ENCODE measurements around the gene ACTA2.

The ACTA2 gene

DNA sequence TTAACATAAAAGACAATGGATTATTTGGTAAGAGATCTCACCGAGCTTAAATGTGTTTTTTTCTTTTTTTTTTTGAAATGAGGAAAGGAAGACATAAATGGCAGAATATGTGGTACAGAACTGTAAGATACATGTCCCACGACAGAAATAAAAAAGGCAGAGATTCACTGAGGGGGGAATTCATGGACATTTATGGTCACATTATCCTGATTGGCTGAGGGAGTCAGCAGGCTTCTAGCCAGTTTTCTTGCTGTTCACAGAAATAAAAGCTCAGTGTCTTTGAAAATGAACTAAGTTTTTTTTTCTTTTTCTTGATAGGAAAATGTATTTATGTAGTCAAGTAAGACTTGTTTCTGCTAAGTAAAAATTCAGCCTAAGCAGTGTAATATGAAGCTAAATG lies 29.8 kb upstream of the ACTA2 start:
- DNase-seq (ENCODE audit: extremely low read depth in 1 of 2, low read depth in 1 of 2), result no peak

DNA sequence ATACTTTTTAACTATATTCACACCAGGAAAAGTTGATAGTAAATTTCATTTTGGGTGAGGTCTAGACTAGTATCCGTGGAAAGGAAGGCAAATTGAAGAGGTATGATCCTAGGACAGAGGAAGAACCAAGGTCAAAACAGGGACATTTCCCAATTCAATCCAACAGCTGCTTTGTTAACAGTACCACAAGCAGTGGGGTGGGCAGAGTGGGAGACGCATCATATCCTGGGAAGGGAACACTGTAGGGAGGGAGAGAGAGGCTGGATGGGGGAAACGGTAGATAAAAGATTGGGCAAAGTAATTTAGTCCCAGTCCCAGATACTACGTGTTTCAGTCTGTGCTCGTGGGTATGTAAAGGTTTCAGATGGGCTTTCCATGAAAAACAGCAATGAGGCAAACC lies 28.9 kb upstream of the ACTA2 start:
- no peak for DNase-seq (ENCODE audit: extremely low read depth in 1 of 2, low read depth in 1 of 2)

DNA sequence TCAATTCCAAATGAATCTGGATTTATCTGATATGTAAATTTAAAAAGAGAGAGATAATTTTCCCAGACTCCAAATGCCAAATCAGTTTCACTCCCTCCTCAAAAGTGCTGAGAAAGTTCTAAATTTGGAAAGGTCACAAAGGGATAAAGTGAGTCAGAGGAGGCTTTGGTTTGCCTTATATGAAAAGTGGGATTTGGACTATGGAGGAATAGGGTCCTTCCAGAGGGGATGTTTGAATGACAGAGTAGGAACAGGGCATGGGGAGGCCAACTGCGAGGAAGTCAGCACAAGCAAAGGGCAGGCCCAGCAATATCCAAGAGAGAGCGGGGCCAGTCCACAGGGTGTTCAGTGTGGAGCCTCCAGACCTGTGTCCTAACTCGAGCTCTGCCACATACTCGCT lies 28.2 kb upstream of the ACTA2 start:
- DNase-seq (ENCODE audit: extremely low read depth in 1 of 2, low read depth in 1 of 2), result no peak

DNA sequence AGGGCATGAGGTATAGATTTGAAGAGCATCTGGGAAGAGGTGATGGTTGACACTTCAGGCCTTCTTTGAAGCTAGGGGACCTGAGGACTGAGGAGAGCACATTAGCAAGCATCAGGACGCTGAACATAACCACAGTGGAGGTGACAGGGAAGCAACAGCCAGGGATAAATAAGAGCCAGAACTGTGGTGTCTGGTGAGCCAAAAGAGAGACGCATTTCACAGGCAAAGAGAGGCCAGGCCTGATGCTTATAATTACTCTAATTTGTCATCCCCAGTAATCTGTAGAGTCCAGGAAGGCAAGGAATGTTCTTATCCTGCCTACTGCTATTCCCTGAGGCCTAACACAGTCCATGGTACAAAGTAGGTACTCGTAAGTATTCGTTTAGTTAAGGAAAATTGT lies 27.7 kb upstream of the ACTA2 start:
- DNase-seq (ENCODE audit: extremely low read depth in 1 of 2, low read depth in 1 of 2), result no peak

DNA sequence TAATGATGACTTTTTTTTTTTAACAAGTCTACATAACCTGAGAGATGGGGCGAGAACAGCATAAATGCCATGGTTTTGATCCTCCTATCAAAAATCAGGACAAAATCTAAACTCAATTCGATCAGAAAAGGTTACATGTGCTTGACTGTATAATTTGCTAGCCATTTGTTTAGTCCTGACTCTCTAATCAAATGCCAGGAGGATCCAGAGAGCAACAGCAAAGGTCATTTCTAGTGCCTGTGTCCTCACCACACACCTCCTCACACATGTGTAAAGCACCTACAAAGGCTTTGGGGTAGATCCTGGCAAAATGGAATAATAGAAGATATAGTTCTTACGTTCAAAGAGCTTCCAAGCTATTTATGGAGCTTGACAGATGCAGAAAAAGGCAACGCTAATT lies 27.0 kb upstream of the ACTA2 start:
- no peak for DNase-seq (ENCODE audit: extremely low read depth in 1 of 2, low read depth in 1 of 2)

DNA sequence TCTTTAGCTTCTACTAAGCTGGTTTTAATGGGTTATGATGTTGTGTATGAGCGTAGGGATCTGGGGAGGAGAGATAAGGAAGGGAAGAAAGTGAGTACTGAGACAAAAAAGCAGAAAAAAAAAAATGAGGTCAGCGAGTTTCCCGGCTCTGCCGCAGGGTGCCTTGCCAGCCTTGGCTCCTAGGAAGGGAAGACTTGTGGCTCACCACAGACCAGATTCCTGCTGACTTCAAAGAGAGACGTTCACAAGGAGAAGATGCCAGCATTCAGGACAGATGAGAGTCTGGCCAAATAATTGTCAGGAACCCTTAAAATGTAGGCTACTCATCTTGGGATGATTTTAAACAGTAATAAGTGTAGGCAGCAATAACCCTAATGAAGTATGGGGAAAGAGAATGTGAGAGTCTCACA lies 26.6 kb upstream of the ACTA2 start:
- no peak for DNase-seq (ENCODE audit: extremely low read depth in 1 of 2, low read depth in 1 of 2)

DNA sequence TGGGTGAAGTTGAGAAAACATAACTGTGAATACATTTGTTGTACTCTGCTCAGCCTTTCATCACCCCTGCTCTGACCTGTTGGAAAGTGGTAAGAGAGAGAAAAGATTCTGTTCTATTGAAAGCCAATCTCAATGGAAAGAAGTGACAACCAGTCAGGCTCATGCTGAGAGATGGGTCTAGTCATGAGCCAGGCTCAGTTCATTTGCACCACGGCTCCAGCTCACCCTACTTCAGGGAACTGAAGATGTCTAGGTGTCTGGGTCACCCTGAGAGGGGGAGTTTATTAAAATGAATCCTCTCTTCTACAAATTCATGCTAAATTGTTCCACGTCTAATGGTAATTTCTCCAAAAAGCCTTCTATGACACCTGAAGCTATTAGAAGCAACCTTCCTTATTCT lies 25.9 kb upstream of the ACTA2 start:
- DNase-seq (ENCODE audit: extremely low read depth in 1 of 2, low read depth in 1 of 2), result no peak

DNA sequence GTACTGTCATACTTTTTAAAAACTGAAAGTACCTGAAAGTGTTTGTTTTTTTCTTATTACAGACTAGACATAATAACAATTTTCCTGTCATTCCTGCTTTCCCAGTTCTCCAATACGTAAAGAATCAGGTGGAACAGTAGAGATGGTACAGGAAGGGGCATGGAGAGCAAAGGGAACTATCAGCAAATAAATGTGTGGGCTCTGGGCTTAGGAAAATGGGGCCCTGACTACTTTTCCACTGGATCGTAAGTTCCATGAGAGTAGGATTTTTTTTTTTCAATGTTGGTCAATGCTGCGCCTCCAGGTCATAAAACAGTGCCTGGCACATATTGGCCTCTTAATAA lies 22.8 kb upstream of the ACTA2 start:
- no peak for DNase-seq (ENCODE audit: extremely low read depth in 1 of 2, low read depth in 1 of 2)

DNA sequence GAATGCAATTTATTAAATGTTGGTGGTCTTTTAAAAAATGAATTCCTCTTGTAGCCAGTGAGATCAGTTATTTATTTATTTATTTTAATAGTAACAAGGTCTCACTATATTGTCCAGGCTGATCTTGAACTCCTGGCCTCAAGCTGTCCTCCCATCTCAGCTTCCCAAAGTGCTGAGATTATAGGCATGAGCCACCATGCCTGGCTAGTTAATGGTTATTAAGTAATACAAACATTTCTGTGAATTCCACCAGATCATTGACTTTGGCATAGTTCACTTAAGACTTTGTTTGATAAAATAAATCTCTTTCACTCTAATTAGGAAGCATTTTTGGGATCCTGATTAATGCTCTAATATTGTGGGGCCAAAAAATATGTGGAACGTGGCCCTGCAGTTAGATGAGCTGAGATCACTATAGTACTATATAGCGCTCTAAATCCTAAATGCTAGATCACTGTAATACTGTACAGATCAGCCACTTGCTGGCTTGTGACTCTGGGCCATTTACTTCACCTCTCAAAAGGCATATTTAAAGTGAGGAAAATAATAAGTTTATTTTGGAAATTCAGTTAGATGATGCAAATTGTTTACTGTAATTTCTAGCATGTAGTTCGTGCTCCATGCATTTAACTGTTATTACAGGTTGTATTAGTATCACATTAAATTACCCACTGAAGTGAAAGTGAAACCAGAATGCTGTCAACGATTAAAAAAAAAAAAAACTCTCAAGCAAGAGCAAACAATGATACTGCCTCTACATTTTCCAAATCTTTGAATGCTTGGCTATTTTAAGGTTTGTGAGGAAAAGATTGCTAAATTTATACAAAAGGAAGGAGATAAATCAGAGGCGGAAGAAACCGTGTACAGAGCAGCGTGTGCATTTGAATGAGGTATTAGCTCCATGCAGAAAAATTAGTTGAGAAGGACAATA lies 22.1 kb upstream of the ACTA2 start:
- no peak for DNase-seq (ENCODE audit: extremely low read depth in 1 of 2, low read depth in 1 of 2)

DNA sequence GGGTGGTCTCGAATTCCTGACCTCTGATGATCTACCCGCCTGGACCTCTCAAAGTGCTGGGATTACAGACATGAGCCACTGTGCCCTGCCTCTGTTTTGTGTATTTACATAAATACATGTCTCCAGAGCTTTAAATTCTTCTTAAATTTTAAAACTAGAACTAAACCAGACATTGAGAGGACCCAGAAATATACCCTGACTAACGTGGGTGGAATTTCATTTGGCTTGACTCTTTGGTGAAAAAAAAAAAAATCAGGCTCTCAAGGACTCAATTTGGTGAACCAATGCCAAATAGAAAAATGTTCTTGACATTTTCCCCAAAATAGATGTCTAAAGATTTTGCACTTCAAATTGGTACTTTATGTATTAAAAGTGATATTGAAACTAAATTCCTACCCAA lies 21.4 kb upstream of the ACTA2 start:
- DNase-seq (ENCODE audit: extremely low read depth in 1 of 2, low read depth in 1 of 2), result no peak

DNA sequence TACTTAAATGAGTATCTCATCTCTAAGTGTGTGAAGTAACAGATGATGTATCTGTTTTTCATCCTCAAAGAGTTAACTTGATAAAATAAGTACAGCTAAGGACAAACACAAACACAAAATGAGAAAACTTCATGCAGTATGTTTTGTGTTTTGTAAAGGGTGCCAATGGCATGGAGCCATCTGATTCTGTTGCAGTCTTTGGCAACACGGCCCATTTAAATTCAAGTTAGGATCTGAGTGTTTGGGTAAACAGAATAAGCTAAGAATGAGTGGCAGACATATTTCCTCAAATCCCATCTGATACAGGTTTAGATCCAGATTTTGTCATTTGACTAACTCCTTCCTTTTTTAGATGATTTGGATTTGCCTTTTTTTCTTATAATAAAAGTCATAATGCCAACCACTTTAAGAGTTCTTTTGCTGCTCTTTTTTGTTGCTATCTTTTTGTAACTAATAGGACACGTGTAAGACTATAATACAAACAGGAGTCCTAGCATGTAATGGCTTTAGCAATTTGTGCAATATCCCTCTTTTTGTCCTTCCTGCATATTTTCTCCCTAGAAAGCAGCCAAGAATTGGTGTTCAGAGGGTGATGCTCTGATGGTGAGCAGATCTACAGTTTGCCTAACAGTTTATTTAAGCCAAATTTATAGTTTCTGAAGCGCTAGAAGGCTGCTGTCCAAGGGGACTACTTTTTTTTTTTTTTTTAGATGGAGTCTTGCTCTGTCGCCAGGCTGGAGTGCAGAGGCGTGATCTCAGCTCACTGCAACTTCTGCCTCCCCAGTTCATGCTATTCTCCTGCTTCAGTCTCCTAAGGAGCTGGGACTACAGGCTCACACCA lies 18.9 kb upstream of the ACTA2 start:
- DNase-seq (ENCODE audit: extremely low read depth in 1 of 2, low read depth in 1 of 2), result no peak

DNA sequence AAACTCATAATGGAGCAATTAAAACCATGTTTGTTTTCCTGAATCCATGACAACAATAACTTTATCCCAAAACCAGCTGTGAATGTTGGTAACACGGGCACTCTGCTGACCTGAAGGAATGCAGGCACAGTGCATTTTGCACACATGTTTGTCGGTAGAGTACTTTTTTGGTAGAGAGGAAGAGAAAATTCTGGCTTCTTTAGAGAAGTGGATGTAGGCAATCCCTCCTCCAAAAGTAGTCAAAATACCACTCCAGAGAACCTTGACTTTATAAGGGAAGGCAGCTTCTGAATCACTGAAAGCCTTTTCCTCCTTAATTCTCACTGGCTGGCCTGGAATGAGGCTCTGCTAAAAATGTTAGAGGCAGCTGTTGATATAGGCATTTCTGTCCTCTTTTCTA lies 15.8 kb upstream of the ACTA2 start:
- no peak for DNase-seq (ENCODE audit: extremely low read depth in 1 of 2, low read depth in 1 of 2)

DNA sequence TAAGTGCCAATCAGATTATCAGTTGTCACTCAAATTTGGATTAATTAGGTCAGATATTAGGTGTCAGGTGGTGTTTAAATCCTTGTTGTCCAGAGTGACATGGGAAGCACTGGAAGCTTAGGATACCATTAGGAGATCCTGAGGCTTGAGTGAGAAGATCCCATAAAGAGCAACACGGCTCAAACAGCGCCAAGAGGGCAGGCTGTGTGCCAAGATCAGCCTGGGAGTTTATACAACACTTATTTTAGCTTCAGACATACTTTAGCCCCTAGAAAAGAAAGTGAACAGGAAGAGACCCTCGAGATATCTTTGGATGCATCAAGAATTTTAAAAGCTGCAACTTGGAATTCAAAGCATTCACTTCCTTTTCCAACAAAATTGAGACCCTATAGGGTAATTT lies 14.2 kb upstream of the ACTA2 start:
- DNase-seq (ENCODE audit: extremely low read depth in 1 of 2, low read depth in 1 of 2), result no peak

DNA sequence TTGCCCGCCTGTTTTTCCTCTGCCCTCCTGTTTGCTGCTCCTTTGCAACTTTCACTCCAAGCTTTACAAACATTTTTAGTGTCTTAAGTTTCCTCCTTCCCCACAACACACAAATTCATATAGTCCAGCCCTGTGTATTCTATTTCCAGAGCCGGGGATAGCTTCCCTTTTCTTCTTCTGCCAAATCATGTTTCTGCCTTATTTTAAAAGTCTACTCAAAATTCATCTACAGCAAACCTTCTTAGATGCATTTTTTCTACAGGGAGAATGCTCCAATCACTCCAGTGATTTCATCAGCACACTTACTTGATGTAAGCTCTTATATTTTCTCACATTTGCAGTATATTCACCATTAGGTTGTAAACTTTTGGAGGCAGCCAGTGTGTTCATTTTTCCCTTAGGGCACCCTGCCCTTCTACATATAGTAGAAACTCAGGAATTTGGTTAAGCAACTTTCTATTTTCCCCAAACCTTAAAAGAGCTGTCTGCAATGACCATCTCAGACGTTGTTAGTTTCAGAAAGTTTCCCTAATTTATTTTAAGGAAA lies 12.4 kb upstream of the ACTA2 start:
- no peak for DNase-seq (ENCODE audit: extremely low read depth in 1 of 2, low read depth in 1 of 2)

DNA sequence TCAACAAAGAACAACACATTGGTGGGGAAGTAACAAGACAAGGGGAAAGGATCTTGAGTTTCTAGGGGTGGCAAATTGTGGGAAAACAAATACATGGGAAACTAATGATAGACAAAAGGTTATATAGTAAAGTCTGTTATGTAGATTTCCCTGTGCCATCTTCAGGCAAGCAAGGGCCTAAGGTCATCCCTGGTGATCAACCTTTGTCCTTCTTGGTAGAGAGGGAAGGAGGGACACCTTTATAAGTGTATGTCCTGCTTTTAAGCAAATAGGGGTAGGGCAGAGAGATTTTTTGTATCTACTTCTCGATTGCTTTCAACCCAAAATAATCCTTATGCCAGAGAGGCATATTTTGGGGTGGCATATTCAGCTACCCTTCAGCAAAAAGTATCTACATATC lies 11.8 kb upstream of the ACTA2 start:
- no peak for DNase-seq (ENCODE audit: extremely low read depth in 1 of 2, low read depth in 1 of 2)

DNA sequence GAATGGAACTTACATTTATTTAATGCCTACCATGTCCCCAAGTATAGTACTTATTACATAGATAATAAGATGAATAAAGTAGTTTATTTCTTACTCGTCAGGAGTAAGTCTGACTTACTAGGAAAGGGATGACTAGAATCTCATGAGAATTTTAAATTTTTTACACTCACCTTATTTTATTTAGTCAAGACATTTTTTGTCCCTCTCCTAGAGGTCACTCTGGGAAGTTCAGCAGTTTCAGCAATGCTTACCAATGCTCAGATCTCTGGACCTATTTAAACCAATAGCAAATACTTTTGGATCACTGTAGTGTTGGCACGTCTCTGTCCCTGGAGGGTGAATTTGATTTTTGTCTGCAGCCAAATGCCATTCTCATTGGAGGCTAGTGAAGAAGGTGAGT lies 10.7 kb upstream of the ACTA2 start:
- no peak for DNase-seq (ENCODE audit: extremely low read depth in 1 of 2, low read depth in 1 of 2)

DNA sequence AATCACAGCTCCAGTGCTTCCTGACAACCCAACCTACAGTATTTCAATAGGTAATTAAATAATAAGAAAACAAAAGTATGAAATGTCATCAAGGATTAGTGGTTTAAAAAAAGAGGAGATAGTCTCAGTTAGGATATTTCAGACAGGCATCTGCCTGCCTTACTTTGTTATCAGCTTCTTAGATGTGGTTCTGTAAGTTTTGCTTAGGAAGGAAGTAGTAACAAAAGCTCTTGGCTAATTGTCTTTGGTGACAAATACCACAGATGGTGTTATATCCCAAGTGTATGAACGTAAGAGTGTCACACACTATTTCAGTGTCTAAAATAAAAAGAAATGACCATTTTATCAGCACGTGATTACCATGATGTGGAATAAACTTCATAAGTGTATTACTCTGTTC lies 9.8 kb upstream of the ACTA2 start:
- no peak for DNase-seq (ENCODE audit: extremely low read depth in 1 of 2, low read depth in 1 of 2)

DNA sequence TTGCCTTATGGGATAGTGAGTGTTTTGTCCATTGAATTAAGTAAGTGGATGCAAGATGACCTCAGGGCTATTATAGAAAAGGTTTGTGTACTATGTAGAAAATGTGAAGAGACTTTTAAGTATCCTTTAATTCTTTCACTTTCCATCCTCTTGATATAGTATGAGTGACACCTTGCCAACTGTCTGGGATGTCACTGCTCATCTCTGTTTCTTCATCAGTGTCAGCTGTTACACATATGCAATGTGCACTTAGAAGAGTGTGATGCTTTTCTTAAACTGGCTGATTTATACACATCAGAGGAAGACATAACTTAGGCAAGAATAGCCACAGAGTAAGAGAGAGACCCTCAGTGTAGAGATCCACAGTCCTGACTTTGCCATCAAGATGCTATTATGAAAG lies 8.7 kb upstream of the ACTA2 start:
- no peak for DNase-seq (ENCODE audit: extremely low read depth in 1 of 2, low read depth in 1 of 2)

DNA sequence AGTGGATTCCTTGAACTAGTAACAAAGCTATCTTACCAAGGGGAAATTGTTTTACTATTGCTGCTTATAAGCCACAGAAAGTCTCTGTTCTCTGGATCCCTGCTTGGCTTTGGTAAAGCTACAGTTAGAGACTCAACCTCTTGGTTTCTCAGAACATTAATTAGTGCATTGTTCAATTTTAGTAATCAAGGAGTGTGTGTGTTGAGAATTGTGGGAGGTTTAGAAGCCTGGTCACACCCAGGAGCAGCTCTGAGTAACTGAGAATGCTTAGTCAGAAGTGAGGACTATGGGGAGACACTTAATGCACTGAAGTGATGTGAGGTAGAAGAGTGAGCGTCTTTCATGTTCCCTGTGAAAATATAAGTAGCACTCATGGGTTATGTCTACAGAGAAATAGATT lies 8.2 kb upstream of the ACTA2 start:
- no peak for DNase-seq (ENCODE audit: extremely low read depth in 1 of 2, low read depth in 1 of 2)

DNA sequence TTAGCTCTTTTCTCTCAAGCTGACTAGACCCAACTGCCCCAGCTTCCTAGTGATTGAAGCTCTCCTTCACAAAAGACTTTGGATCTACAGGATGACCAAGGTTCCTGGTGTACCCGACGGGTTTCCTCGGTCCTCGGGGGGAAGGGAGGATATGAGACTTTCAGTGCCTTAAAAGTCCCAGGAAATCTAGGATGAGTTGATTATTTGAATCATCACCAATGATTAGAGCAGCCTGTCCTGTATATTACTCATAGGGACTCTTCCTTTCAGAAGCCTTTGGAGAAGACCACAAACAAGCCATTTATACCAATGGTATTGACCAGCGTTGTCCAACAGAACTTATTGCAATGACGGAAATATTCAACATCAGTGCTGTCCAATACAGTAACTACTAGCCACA lies 6.1 kb upstream of the ACTA2 start:
- DNase-seq (ENCODE audit: extremely low read depth in 1 of 2, low read depth in 1 of 2), result no peak

DNA sequence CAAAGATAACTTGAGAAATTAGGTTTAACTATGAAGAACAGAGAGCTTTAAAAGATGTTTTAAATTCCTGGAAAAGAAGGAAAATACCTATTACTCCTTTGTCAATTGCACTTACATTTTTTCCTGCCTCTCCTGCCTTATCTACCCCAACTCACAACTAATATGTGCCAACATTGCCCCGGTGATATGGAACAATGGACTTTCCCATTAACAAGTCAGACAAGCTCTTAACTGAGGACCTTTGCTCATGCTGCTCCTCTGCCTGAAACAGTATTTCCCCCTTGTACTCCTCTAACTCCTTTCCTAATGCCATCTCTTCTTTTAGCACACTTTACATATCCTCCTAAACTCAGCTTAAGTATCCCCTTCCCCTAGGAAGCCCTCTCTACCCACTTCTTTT lies 4.8 kb upstream of the ACTA2 start:
- DNase-seq (ENCODE audit: extremely low read depth in 1 of 2, low read depth in 1 of 2), result no peak

DNA sequence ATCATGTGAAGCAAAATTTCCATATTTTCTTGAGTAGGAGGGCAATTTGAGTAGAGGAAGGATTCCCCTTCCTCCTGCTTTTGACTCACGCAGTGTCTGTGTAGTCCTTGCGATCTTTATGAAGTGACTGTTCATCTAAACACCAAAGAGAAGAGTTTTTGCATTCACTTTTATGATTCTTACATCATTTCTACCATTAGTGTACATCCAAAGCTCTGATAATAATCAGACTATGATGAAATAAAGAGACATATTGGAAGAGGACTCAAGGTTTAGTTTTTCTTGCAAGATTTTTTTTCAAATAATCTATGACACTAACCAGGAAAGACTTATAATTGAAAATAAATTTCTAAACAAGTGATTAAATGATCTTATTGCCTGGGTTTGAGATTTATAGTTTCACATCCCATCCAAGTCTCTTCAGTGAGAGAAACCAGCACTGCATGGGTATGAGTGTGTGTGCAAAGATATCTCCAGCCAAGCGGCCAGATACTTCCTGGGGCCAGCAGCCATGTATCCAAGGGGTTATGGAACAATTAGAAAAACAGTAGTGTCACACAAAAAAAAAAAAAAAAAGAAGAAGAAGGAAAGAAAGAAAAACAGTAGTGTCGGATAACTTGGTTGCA lies 2.0 kb upstream of the ACTA2 start:
- no peak for DNase-seq (ENCODE audit: extremely low read depth in 1 of 2, low read depth in 1 of 2)

Data from activated CD8-positive, alpha-beta memory T cell treated with anti-CD3 and anti-CD28 coated beads for 1 hour (primary cell).